ENCODE data around the gene FIS1. TPM values are rescaled to one million over a fixed set of nuclear protein-coding genes. Genes with fewer than 3 reads are reported as not detected.
"Not testable (repeated sequence)": the region's sequence is repeated elsewhere in the genome, so short reads cannot be mapped to it uniquely, and the experiment has no call there.

The FIS1 gene
- total RNA-seq, 1 donor from 2014 or later = 190 TPM

DNA sequence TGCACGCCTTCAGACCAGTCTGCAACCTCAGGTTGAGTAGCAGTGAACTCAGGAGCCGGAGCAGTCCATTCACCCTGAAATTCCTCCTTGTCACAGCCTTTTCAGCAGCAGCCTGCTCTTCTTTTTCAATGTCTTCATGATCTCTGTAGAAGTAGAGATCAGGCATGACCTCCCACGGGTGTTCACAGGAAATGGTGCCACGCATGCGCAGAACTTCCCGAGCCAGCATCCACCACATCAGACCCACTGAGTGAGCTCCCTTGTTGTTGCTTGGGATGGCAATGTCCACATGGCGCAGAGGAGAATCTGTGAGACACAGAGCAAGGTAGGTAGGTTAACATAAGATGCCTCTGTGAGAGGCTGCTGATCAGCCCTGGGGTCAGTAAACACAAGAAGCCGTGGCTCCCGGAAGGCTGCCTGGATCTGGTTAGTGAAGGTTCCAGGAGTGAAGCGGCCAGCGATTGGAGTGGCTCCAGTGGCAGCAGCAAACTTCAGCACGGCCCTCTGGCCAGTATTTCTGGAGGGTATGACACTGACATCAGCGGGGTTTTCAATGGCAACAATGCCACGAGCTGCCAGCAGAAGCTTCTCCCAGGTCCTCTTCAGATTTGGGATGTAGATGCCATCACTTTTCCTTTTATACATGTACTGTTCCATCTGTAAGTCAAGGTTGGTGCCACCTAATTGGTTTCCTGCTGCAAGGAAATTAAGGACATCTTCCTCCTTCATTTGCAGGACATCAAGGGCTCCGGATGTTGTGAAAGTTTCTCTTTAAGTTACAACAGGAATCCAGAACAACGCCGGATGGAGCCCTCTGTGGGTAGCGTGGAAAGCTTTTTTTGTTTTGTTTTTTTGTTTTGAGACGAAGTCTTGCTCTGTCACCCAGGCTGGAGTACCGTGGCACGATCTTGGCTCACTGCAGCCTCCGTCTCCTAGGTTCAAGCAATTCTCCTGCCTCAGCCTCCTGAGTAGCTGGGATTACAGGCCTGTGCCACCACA, 40.8 kb downstream of the FIS1 start:
- not testable (repeated sequence) for DNase-seq (ENCODE audit: low spot score)

GRCh38 chr7:101202603-101202918, 42.3 kb downstream of the FIS1 start:
- DNase-seq (ENCODE audit: low spot score) = no peak

DNA sequence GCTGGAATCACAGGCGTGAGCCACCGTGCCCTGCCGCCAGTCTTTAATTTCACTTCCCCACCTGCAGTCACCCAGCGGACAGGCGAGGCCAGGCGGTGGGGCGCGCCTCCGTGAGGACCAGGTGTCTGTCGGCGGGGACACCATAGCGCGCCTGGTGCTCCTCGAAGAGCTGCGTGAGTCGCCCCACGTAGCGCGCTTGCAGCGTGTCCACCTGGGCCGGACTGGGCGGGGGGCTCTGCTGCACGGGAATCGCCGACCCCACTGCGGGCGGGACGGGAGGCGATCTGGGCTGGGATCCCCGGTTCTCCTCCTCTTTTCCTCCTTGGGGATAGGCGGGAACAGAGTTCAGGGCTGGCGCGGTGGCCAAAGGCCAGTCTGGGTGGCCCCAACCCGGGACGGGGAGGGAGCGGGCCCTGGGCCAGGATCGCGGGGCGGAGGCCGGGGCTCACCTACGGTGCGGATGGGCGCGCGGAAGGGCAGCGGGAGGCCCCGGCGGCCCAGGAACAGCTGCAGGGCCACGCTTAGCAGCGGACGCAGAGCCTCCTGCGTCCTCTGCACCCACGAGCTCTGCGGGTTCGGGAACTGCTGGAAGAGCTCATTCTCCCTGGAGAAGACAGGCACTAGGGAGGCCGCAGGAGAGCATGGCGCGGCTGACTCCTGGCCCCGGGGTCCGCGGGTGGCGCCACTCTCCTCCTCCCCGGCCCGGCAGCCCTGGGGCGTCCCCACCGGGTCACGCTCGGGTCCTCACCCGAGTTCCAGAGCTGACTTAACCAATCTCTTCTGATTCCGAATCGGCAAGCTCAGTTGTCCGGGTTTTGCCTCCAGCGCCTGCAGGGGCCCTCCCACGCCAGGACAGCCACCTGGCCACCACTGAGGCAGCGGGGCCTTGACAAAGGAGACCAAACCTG, 42.9 kb downstream of the FIS1 start:
- no peak for DNase-seq (ENCODE audit: low spot score)

DNA sequence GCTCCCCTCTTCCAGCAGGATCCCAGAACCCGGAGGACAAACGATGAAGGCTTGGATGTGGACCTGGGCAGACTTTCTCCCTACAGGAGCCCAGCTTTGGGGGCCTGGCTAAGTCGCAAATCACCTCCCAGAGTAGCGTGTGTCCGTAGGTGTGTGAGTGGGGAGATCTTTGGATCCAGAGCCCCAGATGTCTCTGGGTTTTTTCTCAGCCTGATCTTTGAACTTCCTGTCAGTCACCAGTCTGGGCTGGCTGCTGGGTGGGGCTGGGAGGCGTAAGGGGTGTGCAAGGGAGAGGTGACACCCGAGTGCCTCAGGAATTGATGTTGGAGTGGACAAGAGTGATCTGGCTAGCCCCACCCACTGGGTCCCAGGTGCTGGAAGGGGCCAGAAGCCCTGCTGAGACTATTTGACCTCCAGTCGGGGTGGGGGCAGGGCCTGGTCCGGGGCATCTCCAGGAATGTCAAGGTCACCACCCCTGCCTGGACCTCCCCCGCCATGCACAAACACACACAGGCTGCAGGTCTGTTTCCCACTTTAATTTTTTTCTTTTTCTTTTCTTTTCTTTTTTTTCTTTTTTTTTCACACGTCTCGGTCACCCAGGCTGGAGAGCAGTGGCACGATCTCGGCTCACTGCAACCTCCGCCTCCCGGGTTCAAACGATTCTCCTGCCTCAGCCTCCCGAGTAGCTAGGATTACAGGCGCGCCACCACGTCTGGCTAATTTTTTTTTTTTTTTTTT, 43.9 kb downstream of the FIS1 start, which contains the start of gene MOGAT3:
TSS of gene MOGAT3 (minus strand) at position 175 of the 738 bp plus-strand sequence. CDS start 182 bp downstream, outside the sequence.
- no peak for DNase-seq (ENCODE audit: low spot score)

DNA sequence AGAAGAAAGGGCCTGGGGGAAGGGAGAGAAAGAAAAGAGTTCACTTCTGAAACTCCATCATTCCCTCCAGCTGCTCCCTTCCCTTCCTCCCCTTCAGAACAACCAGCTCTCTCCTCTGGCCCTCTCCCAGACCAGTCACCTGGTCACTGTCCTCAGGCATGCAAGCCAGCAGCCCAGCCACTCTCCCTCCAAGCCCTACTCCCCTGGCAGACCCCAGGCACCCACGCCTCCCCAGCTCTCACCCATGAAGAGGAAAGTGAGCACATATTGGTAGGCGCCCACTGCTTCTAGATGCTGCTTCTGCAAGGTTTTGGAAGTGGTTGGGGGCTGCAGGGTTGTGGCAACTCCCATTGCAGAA, 44.4 kb downstream of the FIS1 start:
- DNase-seq (ENCODE audit: low spot score) = no peak

DNA sequence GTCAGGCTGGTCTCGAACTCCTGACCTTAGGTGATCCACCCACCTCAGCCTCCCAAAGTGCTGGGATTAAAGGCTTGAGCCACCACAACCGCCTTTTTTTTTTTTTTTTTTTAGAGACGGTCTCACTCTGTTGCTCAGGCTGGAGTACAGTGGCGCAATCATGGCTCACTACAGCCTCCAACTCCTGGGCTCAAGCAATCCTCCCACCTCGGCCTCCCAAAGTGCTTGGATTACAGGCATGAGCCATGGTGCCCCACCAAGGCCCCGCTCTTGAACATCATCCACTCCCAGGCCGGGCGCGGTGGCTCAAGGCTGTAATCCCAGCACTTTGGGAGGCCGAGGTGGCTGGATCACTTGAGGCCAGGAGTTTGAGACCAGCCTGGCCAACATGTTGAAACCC, 45.4 kb downstream of the FIS1 start:
- DNase-seq (ENCODE audit: low spot score) = not testable (repeated sequence)

DNA sequence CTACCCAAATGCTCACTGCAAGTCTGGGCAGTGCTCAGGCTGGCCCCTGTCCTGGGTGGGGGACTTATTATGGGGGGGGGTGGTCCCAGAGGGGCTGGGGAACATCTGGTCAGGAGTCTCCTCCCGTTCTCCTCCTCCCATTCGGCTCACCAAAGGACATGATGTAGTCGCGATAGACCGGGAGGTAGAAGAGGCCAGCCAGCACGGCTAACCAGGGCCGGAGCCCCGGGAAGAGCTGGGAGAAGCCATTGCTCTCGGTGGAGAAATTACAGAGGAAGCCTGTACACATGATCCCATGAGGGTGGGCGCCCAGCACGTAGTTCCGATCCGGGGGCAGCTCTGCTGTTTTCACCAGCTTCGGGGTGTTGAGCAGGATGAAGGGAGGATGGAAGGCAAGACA, 46.4 kb downstream of the FIS1 start:
- no peak for DNase-seq (ENCODE audit: low spot score)

DNA sequence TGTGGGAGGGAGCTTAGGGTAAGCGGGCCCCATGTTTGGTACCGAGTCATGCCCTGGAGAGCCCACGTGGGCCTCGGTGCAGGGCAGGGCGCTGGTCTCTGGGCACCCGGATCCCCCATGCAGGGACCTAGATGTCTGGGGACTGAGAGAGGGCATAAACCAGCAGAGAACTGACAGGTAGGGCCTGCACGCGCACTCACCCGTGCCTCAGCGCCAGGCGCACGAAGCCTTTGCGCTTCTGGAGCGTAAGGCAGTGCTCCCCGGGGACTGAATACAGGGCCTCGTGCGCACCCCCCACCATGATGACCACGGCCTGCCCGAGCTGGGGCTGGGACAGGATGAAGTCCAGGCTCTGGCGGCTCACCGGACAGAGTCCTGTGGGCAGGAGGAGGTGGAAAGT, 46.9 kb downstream of the FIS1 start:
- no peak for DNase-seq (ENCODE audit: low spot score)

- DNase-seq (ENCODE audit: low spot score) = no peak
These were observed 49.0 kb downstream of the FIS1 start for GRCh38 chr7:101195884-101196283.

Other genes with a start within 250 kb of the FIS1 start
- gene MUC17, start 225.0 kb downstream of the FIS1 start, total RNA-seq = under 0.01 TPM
- 57.7 TPM for gene TRIM56, start 159.6 kb downstream of the FIS1 start, total RNA-seq
- gene SERPINE1, start 118.0 kb downstream of the FIS1 start, total RNA-seq = 6.6 TPM
- gene AP1S1, start 90.6 kb downstream of the FIS1 start, total RNA-seq = 63.9 TPM
- 0.29 TPM for gene VGF, start 79.5 kb downstream of the FIS1 start, total RNA-seq
- gene NAT16, start 64.8 kb downstream of the FIS1 start, total RNA-seq = not detected
- 0.14 TPM for gene MOGAT3, start 44.0 kb downstream of the FIS1 start, total RNA-seq
- 104 TPM for gene PLOD3, start 27.5 kb downstream of the FIS1 start, total RNA-seq
- gene ZNHIT1, start 26.9 kb downstream of the FIS1 start, total RNA-seq = 92.6 TPM
- 46.4 TPM for gene CLDN15, start 7.3 kb downstream of the FIS1 start, total RNA-seq
- gene IFT22, start 76.7 kb upstream of the FIS1 start, total RNA-seq = 36.5 TPM
- 0.29 TPM for gene COL26A1, start 117.8 kb upstream of the FIS1 start, total RNA-seq

Data from mucosa of gallbladder (tissue), 1 donor.